ENCODE data around the gene PDCD4. TPM values are rescaled to one million over a fixed set of nuclear protein-coding genes. Genes with fewer than 3 reads are reported as not detected.
A peak's percentile ranks its signal among the peaks of the same experiment; 100 is the strongest.

PDCD4 gene
- total RNA-seq, 6 donors from 2014 or later, result 38.0 to 129 (median 57.1) TPM

DNA sequence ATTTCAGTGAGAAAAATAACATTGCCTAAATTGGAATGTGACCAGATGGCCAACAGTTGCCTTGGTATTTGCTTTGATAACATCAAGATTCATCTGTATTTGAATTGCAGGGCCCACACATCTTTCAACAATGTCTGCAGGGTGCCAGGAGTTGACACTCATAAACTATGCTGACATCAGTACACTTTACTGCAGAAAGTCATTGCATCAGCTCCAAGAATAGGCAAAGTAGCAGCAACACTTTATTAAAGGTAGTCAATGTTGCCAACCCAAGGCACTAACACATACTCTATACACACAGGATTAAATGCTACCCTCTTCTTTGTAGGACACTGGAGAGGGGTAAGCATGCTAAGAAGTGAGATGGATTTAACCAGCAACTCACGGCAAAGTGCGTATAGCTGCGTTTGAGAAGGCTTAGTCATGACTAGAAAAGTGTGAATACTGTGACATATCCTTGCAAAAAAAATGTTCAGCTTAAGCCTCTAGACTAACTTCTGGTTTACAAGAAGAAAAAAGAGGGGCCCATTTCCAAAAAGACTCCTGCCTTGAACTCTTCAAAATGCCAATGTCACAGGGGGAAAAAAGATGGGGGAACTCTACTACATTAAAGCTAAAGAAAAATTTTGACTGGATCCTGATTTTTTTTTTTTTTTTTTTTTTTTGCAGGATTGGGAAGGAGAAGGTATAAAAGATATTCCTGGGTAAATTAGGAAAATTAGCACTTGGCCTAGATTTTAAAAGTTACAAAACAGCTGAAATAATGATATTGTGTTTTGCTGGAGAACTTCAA is 45.0 kb downstream of the PDCD4 start:
- Histone ChIP-seq H3K36me3 (no peaks in the 10 kb centered on the region), H3K27me3 (no peaks in the 10 kb centered on the region), H3K4me1 (peaks cover 6 to 24% (median 18%) of the 10 kb centered on the region in 4 donors), H3K4me3 (no peak overlapping the region), H3K27ac (no peak overlapping the region), H3K9me3 (no peaks in the 10 kb centered on the region)
- ATAC-seq (ENCODE audit: low FRiP score in 2 of 2) (no peak), DNase-seq (no peak)
- no peak for TF ChIP-seq POLR2AphosphoS5 (IDR thresholded peaks at IDR 0.05)
- TF ChIP-seq POLR2A (IDR thresholded peaks at IDR 0.05), result no peak
- TF ChIP-seq, protein P1, sequence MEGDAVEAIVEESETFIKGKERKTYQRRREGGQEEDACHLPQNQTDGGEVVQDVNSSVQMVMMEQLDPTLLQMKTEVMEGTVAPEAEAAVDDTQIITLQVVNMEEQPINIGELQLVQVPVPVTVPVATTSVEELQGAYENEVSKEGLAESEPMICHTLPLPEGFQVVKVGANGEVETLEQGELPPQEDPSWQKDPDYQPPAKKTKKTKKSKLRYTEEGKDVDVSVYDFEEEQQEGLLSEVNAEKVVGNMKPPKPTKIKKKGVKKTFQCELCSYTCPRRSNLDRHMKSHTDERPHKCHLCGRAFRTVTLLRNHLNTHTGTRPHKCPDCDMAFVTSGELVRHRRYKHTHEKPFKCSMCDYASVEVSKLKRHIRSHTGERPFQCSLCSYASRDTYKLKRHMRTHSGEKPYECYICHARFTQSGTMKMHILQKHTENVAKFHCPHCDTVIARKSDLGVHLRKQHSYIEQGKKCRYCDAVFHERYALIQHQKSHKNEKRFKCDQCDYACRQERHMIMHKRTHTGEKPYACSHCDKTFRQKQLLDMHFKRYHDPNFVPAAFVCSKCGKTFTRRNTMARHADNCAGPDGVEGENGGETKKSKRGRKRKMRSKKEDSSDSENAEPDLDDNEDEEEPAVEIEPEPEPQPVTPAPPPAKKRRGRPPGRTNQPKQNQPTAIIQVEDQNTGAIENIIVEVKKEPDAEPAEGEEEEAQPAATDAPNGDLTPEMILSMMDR (IDR thresholded peaks at IDR 0.05), result no peak
- TF ChIP-seq EP300 (IDR thresholded peaks at IDR 0.05), result no peak
- WGBS, 2 donors, result 87 to 90% methylated on average over 3 of the region's 3 CpGs

- H3K4me1 ChIP-seq, result peaks cover 15 to 31% (median 21%) of the 10 kb centered on the region in 4 donors
- WGBS, 2 donors, result 0 to 1% methylated on average over 14 to 15 of the region's 15 CpGs
- TF ChIP-seq, protein P1 (IDR thresholded peaks at IDR 0.05), result peak in 1 of 6 experiments; percentile 20
- TF ChIP-seq POLR2AphosphoS5 (IDR thresholded peaks at IDR 0.05), result no peak
These were observed 46.5 kb downstream of the PDCD4 start for GRCh38 chr10:110918269-110918642.

GRCh38 chr10:110918643-110919348 is 47.1 kb downstream of the PDCD4 start, which contains the start of gene BBIP1:
TSS of gene BBIP1 (minus strand) at chr10:110919180. CDS start at chr10:110918157, 1,023 bp downstream.
- peak; percentile 75 to 78 for TF ChIP-seq POLR2AphosphoS5 (IDR thresholded peaks at IDR 0.05)
- TF ChIP-seq POLR2A (IDR thresholded peaks at IDR 0.05), result peak in 3 of 4 donors; percentile 59 to 95 (median 84)
- peak in 1 of 4 donors; percentile 58 for TF ChIP-seq EP300 (IDR thresholded peaks at IDR 0.05)
- TF ChIP-seq, protein P1 (IDR thresholded peaks at IDR 0.05), result peak in 1 of 6 experiments; percentile 28
- no peaks in the 10 kb centered on the region for H3K27me3 ChIP-seq
- peak within 1 kb of the TSS; percentile 98 to 99 (median 99) for H3K27ac ChIP-seq
- peaks cover 18 to 31% (median 23%) of the 10 kb centered on the region in 4 donors for H3K4me1 ChIP-seq
- ATAC-seq (ENCODE audit: low FRiP score in 2 of 2), result peak; percentile 97 to 100
- no peaks in the 10 kb centered on the region for H3K9me3 ChIP-seq
- DNase-seq, result peak in 1 of 2 donors; percentile 98
- H3K4me3 ChIP-seq, result peak within 1 kb of the TSS; percentile 69 to 96 (median 82)
- no peaks in the 10 kb centered on the region for H3K36me3 ChIP-seq
- WGBS, 2 donors, result 0 to 1% methylated on average over 17 to 40 of the region's 40 CpGs

More at GRCh38 chr10:110918269-110918642, 46.5 kb downstream of the PDCD4 start:
- ATAC-seq (ENCODE audit: low FRiP score in 2 of 2) (no peak), DNase-seq (peak in 1 of 2 donors; percentile 98)
- H3K4me3 ChIP-seq, result peak overlapping the region; percentile 11 to 96 (median 82)
- no peaks in the 10 kb centered on the region for H3K9me3 ChIP-seq
- H3K27me3 ChIP-seq, result no peaks in the 10 kb centered on the region
- peak overlapping the region; percentile 98 to 99 (median 99) for H3K27ac ChIP-seq
- H3K36me3 ChIP-seq, result no peaks in the 10 kb centered on the region

- peaks cover 18 to 35% (median 26%) of the 10 kb centered on the region in 4 donors for H3K4me1 ChIP-seq
- peak within 1 kb of the TSS; percentile 69 to 96 (median 82) for H3K4me3 ChIP-seq
- 0% methylated on average over 12 to 16 of the region's 61 CpGs for WGBS, 2 donors
- DNase-seq (peak; percentile 96 to 100), ATAC-seq (ENCODE audit: low FRiP score in 2 of 2) (peak; percentile 49 to 63)
- H3K9me3 ChIP-seq, result no peaks in the 10 kb centered on the region
- no peaks in the 10 kb centered on the region for H3K27me3 ChIP-seq
- H3K27ac ChIP-seq, result peak within 1 kb of the TSS; percentile 98 to 99 (median 99)
- H3K36me3 ChIP-seq, result no peaks in the 10 kb centered on the region
- TF ChIP-seq, protein P1 (IDR thresholded peaks at IDR 0.05), result peak in 2 of 6 experiments; percentile 15 to 42
- TF ChIP-seq EP300 (IDR thresholded peaks at IDR 0.05), result peak in 1 of 4 donors; percentile 10
- peak; percentile 36 to 90 for TF ChIP-seq POLR2AphosphoS5 (IDR thresholded peaks at IDR 0.05)
- TF ChIP-seq POLR2A (IDR thresholded peaks at IDR 0.05), result peak in 3 of 4 donors; percentile 69 to 87 (median 86)
These were observed 47.7 kb downstream of the PDCD4 start, which contains the start of gene SHOC2 for GRCh38 chr10:110919349-110919931. TSS of gene SHOC2 (plus strand) at chr10:110919604. CDS start at chr10:110964359, 44,755 bp downstream.

Measured in upper lobe of left lung (tissue), 6 donors.